Activated CD4-positive, alpha-beta T cell treated with anti-CD3 and anti-CD28 coated beads, Interleukin-10, Interleukin-2, amounts not matched to agents 100 ng/mL and 50 ng/mL, durations not matched to agents 16 hours and 8 hours (primary cell): Measurements from ENCODE around the gene MCM8.

Source experiments
- DNase-seq: peaks from one replicate; pipeline ENCODE4 v3.0.0-alpha.2; 2020

The MCM8 gene

GRCh38 chr20:6046432-6046831 lies 96.0 kb downstream of the MCM8 start:
- DNase-seq, result no peak

GRCh38 chr20:6048391-6048790 lies 97.9 kb downstream of the MCM8 start:
- DNase-seq, result no peak
